ENCODE results near the gene ARHGEF2. TPM values are rescaled to one million over a fixed set of nuclear protein-coding genes. Genes with fewer than 3 reads are reported as not detected.

Gene ARHGEF2
- total and polyA plus RNA-seq, 2 of the 13 experiments (the other 11 are each of a cell fraction or from before 2014, with no cell fraction given): 16.1 to 32.1 TPM

- TF ChIP-seq FUBP1 (CRISPR knock-in tag; IDR thresholded peaks at IDR 0.05; ENCODE audit: borderline replicate concordance) (no peak), ZNF354B (CRISPR knock-in tag; IDR thresholded peaks at IDR 0.05) (no peak), HOXA3 (CRISPR knock-in tag; IDR thresholded peaks at IDR 0.05) (peak; percentile 99), SMAD1 (CRISPR knock-in tag; IDR thresholded peaks at IDR 0.05; ENCODE audit: borderline replicate concordance, low read depth) (peak; percentile 26; the same call in 1 of the 2 replicates), JUN (CRISPR knock-in tag; IDR thresholded peaks at IDR 0.05) (no peak), ARNTL (CRISPR knock-in tag; IDR thresholded peaks at IDR 0.05) (no peak), SNAI1 (CRISPR knock-in tag; IDR thresholded peaks at IDR 0.05; ENCODE audit: borderline replicate concordance) (no peak; the same call in 1 of the 2 replicates), BRCA1 (CRISPR knock-in tag; IDR thresholded peaks at IDR 0.05) (0 out of 2 replicates have a peak, but pooled peaks have one; percentile 80), ZNF407 (CRISPR knock-in tag; IDR thresholded peaks at IDR 0.05; ENCODE audit: not compliant biosample characterization) (no peak), ZNF564 (CRISPR knock-in tag; IDR thresholded peaks at IDR 0.05) (no peak), KAT8 (CRISPR knock-in tag; IDR thresholded peaks at IDR 0.05) (peak; percentile 96), NFYC (CRISPR knock-in tag; IDR thresholded peaks at IDR 0.05) (peak; percentile 90), ATM (IDR thresholded peaks at IDR 0.05; ENCODE audit: borderline replicate concordance) (no peak), PTBP1 (IDR thresholded peaks at IDR 0.05; ENCODE audit: low read depth, low read length, poor library complexity, severe bottlenecking) (no peak), HIVEP1 (CRISPR knock-in tag; IDR thresholded peaks at IDR 0.05) (0 out of 2 replicates have a peak, but pooled peaks have one; percentile 43), ZNF549 (CRISPR knock-in tag; IDR thresholded peaks at IDR 0.05) (no peak), CENPT (CRISPR knock-in tag; IDR thresholded peaks at IDR 0.05; ENCODE audit: low read depth) (no peak), ZNF510 (CRISPR knock-in tag; IDR thresholded peaks at IDR 0.05; ENCODE audit: low read depth) (no peak), SMARCE1 (IDR thresholded peaks at IDR 0.05; ENCODE audit: borderline replicate concordance) (no peak), ZNF33A (CRISPR knock-in tag; IDR thresholded peaks at IDR 0.05; ENCODE audit: borderline replicate concordance) (no peak; the same call in 1 of the 2 replicates), IKZF1 (IDR thresholded peaks at IDR 0.05) (no peak)
These were observed 44.0 kb downstream of the ARHGEF2 start, which contains the start of gene KHDC4 (continued) for GRCh38 chr1:155934097-155934935.

Data from HepG2 (cell line).